ENCODE data around the gene ARHGAP10.

DNA sequence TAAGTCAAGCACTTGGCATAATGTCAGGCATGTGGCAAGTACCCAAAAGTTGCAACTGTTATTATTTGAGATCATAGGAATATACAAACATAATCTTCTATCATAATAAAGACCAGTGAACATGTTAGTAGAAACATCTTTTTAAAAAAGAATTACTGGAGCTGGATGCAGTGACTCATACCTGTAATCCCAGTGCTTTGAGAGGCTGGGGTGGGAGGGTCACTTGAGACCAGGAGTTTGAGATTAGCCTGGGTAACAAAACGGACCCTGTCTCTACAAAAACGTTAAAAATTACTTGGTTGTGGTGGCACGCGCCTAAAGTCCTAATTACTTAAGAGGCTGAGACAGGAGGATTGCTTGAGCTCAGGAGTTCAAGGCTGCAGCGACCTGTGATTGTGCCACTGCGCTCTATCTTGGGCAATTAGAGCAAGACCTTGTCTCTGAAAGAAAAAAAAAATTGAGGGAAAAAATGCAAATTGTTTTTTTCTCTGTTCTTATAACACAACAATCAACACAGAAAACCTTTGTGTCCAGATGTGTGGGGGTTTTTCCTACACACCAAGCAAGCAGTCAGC lies 284.3 kb downstream of the ARHGAP10 start:
- TF ChIP-seq, protein P1, sequence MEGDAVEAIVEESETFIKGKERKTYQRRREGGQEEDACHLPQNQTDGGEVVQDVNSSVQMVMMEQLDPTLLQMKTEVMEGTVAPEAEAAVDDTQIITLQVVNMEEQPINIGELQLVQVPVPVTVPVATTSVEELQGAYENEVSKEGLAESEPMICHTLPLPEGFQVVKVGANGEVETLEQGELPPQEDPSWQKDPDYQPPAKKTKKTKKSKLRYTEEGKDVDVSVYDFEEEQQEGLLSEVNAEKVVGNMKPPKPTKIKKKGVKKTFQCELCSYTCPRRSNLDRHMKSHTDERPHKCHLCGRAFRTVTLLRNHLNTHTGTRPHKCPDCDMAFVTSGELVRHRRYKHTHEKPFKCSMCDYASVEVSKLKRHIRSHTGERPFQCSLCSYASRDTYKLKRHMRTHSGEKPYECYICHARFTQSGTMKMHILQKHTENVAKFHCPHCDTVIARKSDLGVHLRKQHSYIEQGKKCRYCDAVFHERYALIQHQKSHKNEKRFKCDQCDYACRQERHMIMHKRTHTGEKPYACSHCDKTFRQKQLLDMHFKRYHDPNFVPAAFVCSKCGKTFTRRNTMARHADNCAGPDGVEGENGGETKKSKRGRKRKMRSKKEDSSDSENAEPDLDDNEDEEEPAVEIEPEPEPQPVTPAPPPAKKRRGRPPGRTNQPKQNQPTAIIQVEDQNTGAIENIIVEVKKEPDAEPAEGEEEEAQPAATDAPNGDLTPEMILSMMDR (IDR thresholded peaks at IDR 0.05), result no peak
- TF ChIP-seq EP300 (IDR thresholded peaks at IDR 0.05), result no peak
- no peak for TF ChIP-seq POLR2A (IDR thresholded peaks at IDR 0.05)
